HG03095 (cell line): ENCODE results near the gene CYP46A1.
"Not testable (repeated sequence)": the region's sequence is repeated elsewhere in the genome, so short reads cannot be mapped to it uniquely, and the experiment has no call there.

Experiments
- ATAC-seq: cut with Tn5 transposase; IDR thresholded peaks from one replicate; pipeline ENCODE4 v1.9.1; 2021; ENCODE audit warnings: moderate library complexity; ENCODE audit not compliant: unreplicated experiment

Gene CYP46A1

GRCh38 chr14:99683619-99684409 lies at the start of gene CYP46A1:
TSS of gene CYP46A1 (plus strand) at chr14:99684298. CDS start at chr14:99684418, 120 bp downstream.
- ATAC-seq, result peak; percentile 91

GRCh38 chr14:99634443-99634842 lies 49.7 kb upstream of the CYP46A1 start:
- ATAC-seq, result no peak

GRCh38 chr14:99635116-99635515 lies 49.0 kb upstream of the CYP46A1 start:
- ATAC-seq, result no peak

- ATAC-seq, result no peak
Measured at GRCh38 chr14:99636487-99636886, 47.6 kb upstream of the CYP46A1 start.

- ATAC-seq, result no peak
Measured at GRCh38 chr14:99637624-99638023, 46.5 kb upstream of the CYP46A1 start.

GRCh38 chr14:99642771-99643170 lies 41.3 kb upstream of the CYP46A1 start:
- ATAC-seq, result not testable (repeated sequence)

GRCh38 chr14:99643343-99643742 lies 40.8 kb upstream of the CYP46A1 start:
- ATAC-seq, result no peak

- ATAC-seq, result no peak
Measured at GRCh38 chr14:99644035-99644587, 40.0 kb upstream of the CYP46A1 start.

GRCh38 chr14:99644723-99645544 lies 39.2 kb upstream of the CYP46A1 start, which contains the start of gene HHIPL1:
TSS of gene HHIPL1 (plus strand) at chr14:99645129. CDS start at chr14:99645208, 79 bp downstream.
- no peak for ATAC-seq

- no peak for ATAC-seq
Measured at GRCh38 chr14:99645545-99646505, 38.3 kb upstream of the CYP46A1 start.

GRCh38 chr14:99647411-99647810 lies 36.7 kb upstream of the CYP46A1 start:
- no peak for ATAC-seq

- ATAC-seq, result no peak
Measured at GRCh38 chr14:99648027-99648784, 35.9 kb upstream of the CYP46A1 start.

- ATAC-seq, result no peak
Measured at GRCh38 chr14:99649219-99649618, 34.9 kb upstream of the CYP46A1 start.

GRCh38 chr14:99649643-99650042 lies 34.5 kb upstream of the CYP46A1 start:
- no peak for ATAC-seq

GRCh38 chr14:99650189-99650588 lies 33.9 kb upstream of the CYP46A1 start:
- ATAC-seq, result no peak

- no peak for ATAC-seq
Measured at GRCh38 chr14:99651953-99652746, 31.9 kb upstream of the CYP46A1 start.

GRCh38 chr14:99654235-99654985 lies 29.7 kb upstream of the CYP46A1 start:
- no peak for ATAC-seq

GRCh38 chr14:99655521-99655920 lies 28.6 kb upstream of the CYP46A1 start:
- ATAC-seq, result no peak
